Stomach (tissue), 4 donors: ENCODE data around the gene PDE8A.

Experiments used
- EP300 ChIP-seq: sonication (generic); formaldehyde crosslinking; IDR thresholded peaks from one replicate; pipeline ENCODE4 v1.6.1; 2017; ENCODE audit warnings: antibody characterized with exemption
- POLR2A ChIP-seq, 4 donors: fragments of 450-650 bp; IDR thresholded peaks; one replicate each; pipeline ENCODE4 v1.6.1; 2016; ENCODE audit warnings: antibody characterized with exemption in 4 of 4, control low read depth in 2 of 4, mild to moderate bottlenecking in 1 of 4, moderate library complexity in 1 of 4
- POLR2AphosphoS5 ChIP-seq, 3 donors: sonication (generic); formaldehyde crosslinking; IDR thresholded peaks; one replicate each; pipeline ENCODE4 v1.6.1; 2016; ENCODE audit warnings: antibody characterized with exemption in 3 of 3
- TF ChIP-seq, protein P1 (sequence below), 7 experiments: fragments of 450-650 bp in 4 of 7; fragments of 200-600 bp in 3 of 7; sonication (generic) in 3 of 7; IDR thresholded peaks; one replicate each; pipeline ENCODE4 v1.5.1; 2016 to 2019; ENCODE audit warnings: antibody characterized with exemption in 7 of 7, control low read depth in 2 of 7, mild to moderate bottlenecking in 1 of 7

DNA sequence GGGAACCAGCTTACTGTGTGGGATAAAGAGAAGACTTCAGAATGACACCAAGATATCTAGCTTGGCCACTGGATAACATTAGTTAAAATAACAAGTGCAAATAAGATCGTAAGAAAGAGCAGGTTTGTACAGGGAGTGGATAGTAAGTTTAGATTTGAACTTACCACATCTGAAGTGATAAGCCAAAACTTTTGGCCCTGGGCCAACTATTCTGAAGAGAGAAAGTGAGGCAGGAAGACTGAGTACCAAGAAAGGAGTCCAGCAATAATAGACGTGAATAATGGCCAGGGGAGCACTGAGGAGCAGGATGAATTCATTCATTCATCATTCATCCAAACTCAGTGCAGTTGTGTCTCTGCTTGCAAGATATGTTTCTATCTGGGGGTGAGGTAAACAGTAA is 122.9 kb downstream of the PDE8A start:
- TF ChIP-seq, protein P1, sequence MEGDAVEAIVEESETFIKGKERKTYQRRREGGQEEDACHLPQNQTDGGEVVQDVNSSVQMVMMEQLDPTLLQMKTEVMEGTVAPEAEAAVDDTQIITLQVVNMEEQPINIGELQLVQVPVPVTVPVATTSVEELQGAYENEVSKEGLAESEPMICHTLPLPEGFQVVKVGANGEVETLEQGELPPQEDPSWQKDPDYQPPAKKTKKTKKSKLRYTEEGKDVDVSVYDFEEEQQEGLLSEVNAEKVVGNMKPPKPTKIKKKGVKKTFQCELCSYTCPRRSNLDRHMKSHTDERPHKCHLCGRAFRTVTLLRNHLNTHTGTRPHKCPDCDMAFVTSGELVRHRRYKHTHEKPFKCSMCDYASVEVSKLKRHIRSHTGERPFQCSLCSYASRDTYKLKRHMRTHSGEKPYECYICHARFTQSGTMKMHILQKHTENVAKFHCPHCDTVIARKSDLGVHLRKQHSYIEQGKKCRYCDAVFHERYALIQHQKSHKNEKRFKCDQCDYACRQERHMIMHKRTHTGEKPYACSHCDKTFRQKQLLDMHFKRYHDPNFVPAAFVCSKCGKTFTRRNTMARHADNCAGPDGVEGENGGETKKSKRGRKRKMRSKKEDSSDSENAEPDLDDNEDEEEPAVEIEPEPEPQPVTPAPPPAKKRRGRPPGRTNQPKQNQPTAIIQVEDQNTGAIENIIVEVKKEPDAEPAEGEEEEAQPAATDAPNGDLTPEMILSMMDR (IDR thresholded peaks at IDR 0.05), result no peak
- TF ChIP-seq EP300 (no peak), POLR2A (IDR thresholded peaks at IDR 0.05) (no peak), POLR2AphosphoS5 (IDR thresholded peaks at IDR 0.05) (no peak)
